ENCODE measurements around the gene NAA80. TPM values are rescaled to one million over a fixed set of nuclear protein-coding genes. Genes with fewer than 3 reads are reported as not detected.
"Not testable (repeated sequence)": the region's sequence is repeated elsewhere in the genome, so short reads cannot be mapped to it uniquely, and the experiment has no call there.

NAA80 gene
- polyA plus RNA-seq, 2 of the 4 experiments (the other 2 are of a cell fraction): 3.1 to 5.3 TPM

- WGBS (ENCODE audit: missing lambda C conversion rate): 94% methylated on average over 13 of the region's 28 CpGs
- no peak overlapping the region for H3K27ac ChIP-seq
These were observed 12.6 kb downstream of the NAA80 start for GRCh38 chr3:50286322-50287227.

GRCh38 chr3:50284121-50284520 lies 15.1 kb downstream of the NAA80 start:
- CTCF ChIA-PET: interaction anchor here (0.6 to 1.4 kb wide), 4 partner anchors 8 to 63 kb away, joined by 3 to 4 read pairs (median 4); partner anchors contain the start of gene IFRD2
- H3K4me2 ChIP-seq; H3K4me3 ChIP-seq; POLR2A ChIA-PET; H3K27ac ChIP-seq; H3K4me1 ChIP-seq; H3K9me3 ChIP-seq; DNase-seq (ENCODE audit: low read depth in 1 of 2, low spot score in 1 of 2); FAIRE-seq: not testable (repeated sequence)
- 0 out of 6 replicates have a peak, but pooled peaks of 1 of the 2 experiments have one; percentile 21 for ATAC-seq
- 74% methylated on average over 6 of the region's 6 CpGs for WGBS (ENCODE audit: missing lambda C conversion rate)

More at GRCh38 chr3:50286322-50287227, 12.6 kb downstream of the NAA80 start:
- ATAC-seq (no peak; a peak in 1 of 6 replicates), DNase-seq (ENCODE audit: low read depth in 1 of 2, low spot score in 1 of 2) (no peak), FAIRE-seq (no peak)
- no peaks in the 10 kb centered on the region for H3K9me3 ChIP-seq
- peaks cover 8% of the 10 kb centered on the region; the same call in 1 of the 3 replicates for H3K4me1 ChIP-seq
- no peak overlapping the region for H3K4me3 ChIP-seq
- H3K4me2 ChIP-seq: no peak overlapping the region
- POLR2A ChIA-PET: no interaction called here
- TF ChIP-seq JUN (IDR thresholded peaks at IDR 0.05) (peak in 1 of 2 experiments; percentile 10; a peak in 1 of 5 replicates), POLR2AphosphoS2 (conservative IDR thresholded peaks at IDR 0.05; ENCODE audit: low read length) (no peak)
- CTCF ChIA-PET: interaction anchor here (1.0 kb wide), 1 partner anchor 13 kb away, joined by 3 read pairs; no protein-coding TSS in a partner anchor

- no peaks in the 10 kb centered on the region for H3K4me1 ChIP-seq
- ChIA-PET CTCF (interaction anchor here (0.6 to 3.3 kb wide), 11 partner anchors 15 to 89 kb away, joined by 3 to 13 read pairs (median 3); partner anchors contain the start of genes GNAT1 and TUSC2), POLR2A (interaction anchor here (0.6 to 1.4 kb wide), 5 partner anchors 13 to 45 kb away, joined by 3 to 7 read pairs (median 5); partner anchors contain the start of genes GNAI2 and IFRD2)
- WGBS (ENCODE audit: missing lambda C conversion rate): 93% methylated on average over 7 of the region's 8 CpGs
- H3K9me3 ChIP-seq: no peaks in the 10 kb centered on the region
- no peak for DNase-seq (ENCODE audit: low read depth in 1 of 2, low spot score in 1 of 2)
- FAIRE-seq: no peak
- H3K4me2 ChIP-seq: no peak overlapping the region
- H3K4me3 ChIP-seq: no peak overlapping the region
- no peak overlapping the region for H3K27ac ChIP-seq
- TF ChIP-seq GATA3 (IDR thresholded peaks at IDR 0.05; ENCODE audit: borderline replicate concordance) (no peak), ZC3H11A (IDR thresholded peaks at IDR 0.05) (no peak), JUN (IDR thresholded peaks at IDR 0.05) (no peak), RNF2 (IDR thresholded peaks at IDR 0.05; ENCODE audit: borderline replicate concordance, low read depth) (no peak), NR3C1 (IDR thresholded peaks at IDR 0.05) (no peak), RCOR1 (IDR thresholded peaks at IDR 0.05; ENCODE audit: low read depth, low read length) (no peak), CHD2 (IDR thresholded peaks at IDR 0.05; ENCODE audit: low read length, partially characterized antibody) (no peak), HES2 (IDR thresholded peaks at IDR 0.05) (no peak), CBX2 (IDR thresholded peaks at IDR 0.05; ENCODE audit: borderline replicate concordance, low read depth) (no peak), CTCF (IDR thresholded peaks at IDR 0.05) (no peak), TP53 (CRISPR knock-in tag; IDR thresholded peaks at IDR 0.05) (no peak), FOSB (CRISPR knock-in tag; IDR thresholded peaks at IDR 0.05) (no peak), EHF (CRISPR knock-in tag; IDR thresholded peaks at IDR 0.05) (no peak), RARB (CRISPR knock-in tag; IDR thresholded peaks at IDR 0.05) (no peak), MAFK (IDR thresholded peaks at IDR 0.05; ENCODE audit: partially characterized antibody) (no peak)
- ATAC-seq: peak; percentile 34 to 47
These were observed 19.8 kb downstream of the NAA80 start for GRCh38 chr3:50279255-50280016.

Data from A549 (cell line).